OCI-LY3 (cell line): Measurements from ENCODE around the gene PRRT2.
A peak's percentile ranks its signal among the peaks of the same experiment; 100 is the strongest.

ENCODE experiments used
- H2AFZ ChIP-seq: fragments of 200-600, 300-600 bp; shearing (Covaris generic); 2 replicates; pipeline ENCODE4 v1.6.0; 2014; ENCODE audit warnings: antibody characterized with exemption, low read depth, low read length
- H3K27ac ChIP-seq: fragments of 200-600, 300-600 bp; sonication (generic); 2 replicates; pipeline ENCODE4 v1.5.1; 2014; ENCODE audit warnings: mild to moderate bottlenecking, low read length, moderate library complexity, mixed read lengths
- H3K27me3 ChIP-seq: fragments of 200-600, 300-600 bp; sonication (generic); 2 replicates; pipeline ENCODE4 v1.6.1; 2014; ENCODE audit warnings: low read depth, low read length, mixed read lengths
- H3K36me3 ChIP-seq: fragments of 200-600, 300-600 bp; sonication (generic); replicated peaks from 2 replicates; pipeline ENCODE3; 2014; ENCODE audit warnings: low read depth, low read length, mixed read lengths
- H3K4me1 ChIP-seq: fragments of 300-600, 200-600 bp; sonication (generic); 2 replicates; pipeline ENCODE4 v1.6.1; 2014; ENCODE audit warnings: low read length, mixed read lengths
- H3K4me2 ChIP-seq: fragments of 200-600, 300-600 bp; sonication (generic); 2 replicates; pipeline ENCODE4 v1.6.1; 2014; ENCODE audit warnings: low read length, mixed read lengths
- H3K4me3 ChIP-seq: fragments of 300-600, 200-600 bp; sonication (generic); 2 replicates; pipeline ENCODE4 v1.5.1; 2014; ENCODE audit warnings: antibody characterized with exemption, mild to moderate bottlenecking, low read length, moderate library complexity
- H3K79me2 ChIP-seq: fragments of 300-600, 200-600 bp; shearing (Covaris generic); 2 replicates; pipeline ENCODE4 v1.6.1; 2014; ENCODE audit warnings: mild to moderate bottlenecking, low read length, mixed read lengths
- H3K9ac ChIP-seq: fragments of 300-600, 200-600 bp; shearing (Covaris generic); 2 replicates; pipeline ENCODE4 v1.6.0; 2014; ENCODE audit warnings: mild to moderate bottlenecking, low read length, moderate library complexity
- H3K9me3 ChIP-seq: fragments of 200-600, 300-600 bp; shearing (Covaris generic); 2 replicates; pipeline ENCODE4 v1.6.1; 2014; ENCODE audit warnings: low read length, mixed read lengths; ENCODE audit not compliant: insufficient read depth
- H4K20me1 ChIP-seq: fragments of 200-600, 300-600 bp; sonication (generic); 2 replicates; pipeline ENCODE4 v1.6.1; 2016; ENCODE audit warnings: low read length, mixed read lengths; ENCODE audit not compliant: insufficient read depth
- CTCF ChIP-seq: fragments of 200-600, 300-600 bp; sonication (generic); IDR thresholded peaks from 2 replicates; pipeline ENCODE4 v1.5.1; 2014; ENCODE audit warnings: antibody characterized with exemption, low read length, low read depth
- EZH2phosphoT487 ChIP-seq: fragments of 200-600 bp; shearing (Covaris generic); IDR thresholded peaks from 2 replicates; pipeline ENCODE4 v1.6.1; 2018; ENCODE audit warnings: antibody characterized with exemption, mixed run types, low read depth

PRRT2 gene

GRCh38 chr16:29858974-29859373 lies 47.0 kb downstream of the PRRT2 start:
- H3K9ac ChIP-seq, result no peak overlapping the region
- H2AFZ ChIP-seq, result no peak overlapping the region

GRCh38 chr16:29860218-29860617 lies 48.2 kb downstream of the PRRT2 start:
- no peaks in the 10 kb centered on the region for H3K27me3 ChIP-seq
- peaks cover 10% of the 10 kb centered on the region for H3K79me2 ChIP-seq
- no peak overlapping the region for H3K4me3 ChIP-seq
- no peak overlapping the region for H3K4me2 ChIP-seq
- H3K27ac ChIP-seq, result no peak overlapping the region
- TF ChIP-seq EZH2phosphoT487 (no peak), CTCF (no peak)
- H4K20me1 ChIP-seq, result no peaks in the 10 kb centered on the region
- peaks cover 3% of the 10 kb centered on the region for H3K36me3 ChIP-seq
- no peak overlapping the region for H3K9ac ChIP-seq
- peaks cover 9% of the 10 kb centered on the region for H3K4me1 ChIP-seq
- H3K9me3 ChIP-seq, result no peaks in the 10 kb centered on the region
- H2AFZ ChIP-seq, result no peak overlapping the region

More at GRCh38 chr16:29858974-29859373, 47.0 kb downstream of the PRRT2 start:
- no peaks in the 10 kb centered on the region for H3K9me3 ChIP-seq
- H3K27ac ChIP-seq, result no peak overlapping the region
- H3K79me2 ChIP-seq, result peaks cover 10% of the 10 kb centered on the region
- H3K4me2 ChIP-seq, result no peak overlapping the region
- no peaks in the 10 kb centered on the region for H4K20me1 ChIP-seq
- no peaks in the 10 kb centered on the region for H3K27me3 ChIP-seq
- no peak overlapping the region for H3K4me3 ChIP-seq
- peaks cover 3% of the 10 kb centered on the region for H3K36me3 ChIP-seq
- H3K4me1 ChIP-seq, result peaks cover 9% of the 10 kb centered on the region
- TF ChIP-seq CTCF (no peak), EZH2phosphoT487 (no peak)

GRCh38 chr16:29862383-29862883 lies 50.4 kb downstream of the PRRT2 start:
- Histone ChIP-seq H3K27ac (peak overlapping the region; percentile 59), H3K9ac (peak overlapping the region; percentile 67), H3K79me2 (peaks cover 10% of the 10 kb centered on the region), H3K27me3 (no peaks in the 10 kb centered on the region), H3K4me3 (peak overlapping the region; percentile 84), H3K4me1 (peaks cover 9% of the 10 kb centered on the region), H4K20me1 (no peaks in the 10 kb centered on the region), H3K4me2 (peak overlapping the region; percentile 98), H3K36me3 (peaks cover 3% of the 10 kb centered on the region), H2AFZ (peak overlapping the region; percentile 92; the same call in 1 of the 2 replicates), H3K9me3 (no peaks in the 10 kb centered on the region)
- TF ChIP-seq EZH2phosphoT487 (no peak), CTCF (no peak; the same call in 1 of the 2 replicates)

GRCh38 chr16:29862884-29863668 lies 51.1 kb downstream of the PRRT2 start, which contains the start of gene CDIPT:
Gene CDIPT, minus strand, starts transcription at chr16:29863226. Its CDS starts 369 bp downstream, at chr16:29862857.
- Histone ChIP-seq H3K79me2 (peaks cover 10% of the 10 kb centered on the region), H4K20me1 (no peaks in the 10 kb centered on the region), H3K27me3 (no peaks in the 10 kb centered on the region), H3K4me1 (peaks cover 9% of the 10 kb centered on the region), H3K4me3 (peak within 1 kb of the TSS; percentile 84), H3K9ac (peak within 1 kb of the TSS; percentile 67), H3K36me3 (peaks cover 3% of the 10 kb centered on the region), H3K27ac (peak within 1 kb of the TSS; percentile 59), H3K4me2 (peak within 1 kb of the TSS; percentile 98), H3K9me3 (no peaks in the 10 kb centered on the region), H2AFZ (peak within 1 kb of the TSS; percentile 92)
- peak; percentile 71 for TF ChIP-seq CTCF
- no peak for TF ChIP-seq EZH2phosphoT487
